Liver (tissue), 9 donors: ENCODE measurements around the gene MT1A. TPM values are rescaled to one million over a fixed set of nuclear protein-coding genes. Genes with fewer than 3 reads are reported as not detected.

Experiments used
- DNase-seq: peaks from one replicate; pipeline ENCODE4 v3.0.0-alpha.2; 2017; ENCODE audit warnings: low spot score
- H3K27ac ChIP-seq, 2 donors: one replicate each; pipeline ENCODE4 v1.7.0; 2013; ENCODE audit warnings: inconsistent platforms in 2 of 2, low read length in 2 of 2, control low read depth in 1 of 2, low read depth in 1 of 2, mild to moderate bottlenecking in 1 of 2
- H3K27me3 ChIP-seq, 4 donors: one replicate each; pipeline versions ENCODE4 v1.6.1 to v1.7.0; 2013; ENCODE audit warnings: low read length in 3 of 4, inconsistent platforms in 1 of 4, mild to moderate bottlenecking in 1 of 4, moderate library complexity in 1 of 4; ENCODE audit not compliant: control insufficient read depth in 4 of 4, insufficient read depth in 4 of 4
- H3K36me3 ChIP-seq, 4 donors: one replicate each; pipeline versions ENCODE4 v1.6.1 to v1.7.0; 2013; ENCODE audit warnings: low read length in 3 of 4, mild to moderate bottlenecking in 3 of 4, low read depth in 1 of 4, moderate library complexity in 1 of 4; ENCODE audit not compliant: control insufficient read depth in 4 of 4, insufficient read depth in 3 of 4
- H3K4me1 ChIP-seq, 4 donors: one replicate each; pipeline versions ENCODE4 v1.6.1 to v1.7.0; 2013; ENCODE audit warnings: low read length in 3 of 4, mild to moderate bottlenecking in 3 of 4, moderate library complexity in 1 of 4; ENCODE audit not compliant: control insufficient read depth in 4 of 4, insufficient read depth in 4 of 4
- H3K4me3 ChIP-seq, 3 donors: one replicate each; pipeline versions ENCODE4 v1.6.1 to v1.7.0; 2013; ENCODE audit warnings: low read length in 3 of 3, control low read depth in 1 of 3, low read depth in 1 of 3, mild to moderate bottlenecking in 1 of 3
- H3K9ac ChIP-seq, 2 donors: one replicate each; pipeline ENCODE4 v1.7.0; 2013; ENCODE audit warnings: low read length in 2 of 2, mild to moderate bottlenecking in 2 of 2, moderate library complexity in 2 of 2, control low read depth in 1 of 2, low read depth in 1 of 2
- H3K9me3 ChIP-seq, 4 donors: one replicate each; pipeline versions ENCODE4 v1.6.1 to v1.7.0; 2013; ENCODE audit warnings: low read length in 3 of 4; ENCODE audit not compliant: control insufficient read depth in 4 of 4
- ATF3 ChIP-seq: IDR thresholded peaks from 2 replicates; pipeline ENCODE4 v1.6.1; 2016; ENCODE audit warnings: antibody characterized with exemption
- CTCF ChIP-seq: fragments of 150-350 bp; IDR thresholded peaks from 2 replicates; pipeline ENCODE4 v1.5.1; 2017; ENCODE audit warnings: improper control_type of control experiment, low read depth, low read length; ENCODE audit not compliant: missing input control
- EGR1 ChIP-seq, 2 donors: IDR thresholded peaks; 2 replicates each; pipeline ENCODE4 v1.6.1; 2016 to 2018; ENCODE audit warnings: antibody characterized with exemption in 2 of 2, low read depth in 2 of 2
- FOXA1 ChIP-seq: IDR thresholded peaks from 2 replicates; pipeline ENCODE4 v1.6.1; 2016; ENCODE audit warnings: antibody characterized with exemption
- GABPA ChIP-seq, 2 donors: IDR thresholded peaks in 1 of 2; conservative IDR thresholded peaks in 1 of 2; 2 replicates each; pipeline ENCODE4 v1.6.1; 2016; ENCODE audit warnings: antibody characterized with exemption in 2 of 2, mild to moderate bottlenecking in 1 of 2, moderate library complexity in 1 of 2
- HNF4A ChIP-seq, 2 donors: conservative IDR thresholded peaks; 2 replicates each; pipeline ENCODE4 v1.6.1; 2016; ENCODE audit warnings: antibody characterized with exemption in 2 of 2, mild to moderate bottlenecking in 2 of 2
- JUND ChIP-seq, 2 donors: IDR thresholded peaks; 2 replicates each; pipeline ENCODE4 v1.6.1; 2016; ENCODE audit warnings: antibody characterized with exemption in 2 of 2
- MAX ChIP-seq: IDR thresholded peaks from 2 replicates; pipeline ENCODE4 v1.6.1; 2016; ENCODE audit warnings: antibody characterized with exemption
- NR2F2 ChIP-seq: IDR thresholded peaks from 2 replicates; pipeline ENCODE4 v1.6.1; 2016; ENCODE audit warnings: antibody characterized with exemption
- RAD21 ChIP-seq, 2 donors: IDR thresholded peaks; 2 replicates each; pipeline ENCODE4 v1.6.1; 2016; ENCODE audit warnings: antibody characterized with exemption in 2 of 2, mild to moderate bottlenecking in 2 of 2
- REST ChIP-seq: IDR thresholded peaks from 2 replicates; pipeline ENCODE4 v1.6.1; 2016; ENCODE audit warnings: antibody characterized with exemption, mild to moderate bottlenecking
- RXRA ChIP-seq, 2 donors: IDR thresholded peaks; 2 replicates each; pipeline ENCODE4 v1.6.1; 2017 to 2018; ENCODE audit warnings: antibody characterized with exemption in 2 of 2, mild to moderate bottlenecking in 1 of 2
- SP1 ChIP-seq: IDR thresholded peaks from 2 replicates; pipeline ENCODE4 v1.6.1; 2018; ENCODE audit warnings: antibody characterized with exemption, mild to moderate bottlenecking
- TAF1 ChIP-seq: conservative IDR thresholded peaks from 2 replicates; pipeline ENCODE4 v1.6.1; 2016; ENCODE audit warnings: antibody characterized with exemption, mild to moderate bottlenecking
- YY1 ChIP-seq: IDR thresholded peaks from 2 replicates; pipeline ENCODE4 v1.6.1; 2016; ENCODE audit warnings: antibody characterized with exemption, mild to moderate bottlenecking
- ZBTB33 ChIP-seq: IDR thresholded peaks from 2 replicates; pipeline ENCODE4 v1.6.1; 2016; ENCODE audit warnings: antibody characterized with exemption
- WGBS: extraction: QIAGEN DNeasy Blood & Tissue Kit; methylation state at CpG from one replicate; pipeline ENCODE4 v1.1.7; 2013; 5-methylcytosine and 5-hydroxymethylcytosine counted together
- polyA plus RNA-seq, 2 donors: library from polyadenylated mRNA; stranded (reverse) in 1 of 2; unstranded in 1 of 2; fragments of 200-250 nt in 1 of 2; fragments of >200 nt in 1 of 2; fragmentation: Nextera tagmentation in 1 of 2; extraction: Ambion mirVana in 1 of 2; gene quantifications; one replicate each; pipeline versions ENCODE4 v1.2.1 to v1.2.3, GENCODE V29; 2013 to 2015
- total RNA-seq, 2 donors: library from RNA; depleted of rRNA; stranded (reverse); fragments of >200 nt; gene quantifications; one replicate each; pipeline ENCODE4 v1.2.3, GENCODE V29; 2014
- donor health status: healthy.
- donor health status: healthy.
- donor health status: healthy.
- donor health status: healthy.
- donor health status: healthy.

MT1A gene
- total and polyA plus RNA-seq, 4 donors: 10.1 to 511 (median 74.6) TPM

- Histone ChIP-seq H3K36me3 (no peaks in the 10 kb centered on the region), H3K9ac (peak overlapping the region; percentile 79 to 98), H3K27me3 (no peaks in the 10 kb centered on the region), H3K4me3 (peak overlapping the region; percentile 68 to 90 (median 88)), H3K4me1 (peaks cover 6 to 37% (median 13%) of the 10 kb centered on the region in 4 donors), H3K27ac (peak overlapping the region; percentile 98 to 99), H3K9me3 (no peaks in the 10 kb centered on the region)
- under 1% methylated on average over 21 of the region's 21 CpGs for WGBS
- TF ChIP-seq TAF1: no peak
- TF ChIP-seq HNF4A (conservative IDR thresholded peaks at IDR 0.05): no peak
- no peak for TF ChIP-seq FOXA1
- no peak for TF ChIP-seq NR2F2
- TF ChIP-seq SP1: no peak
- TF ChIP-seq REST: no peak
- TF ChIP-seq RAD21 (IDR thresholded peaks at IDR 0.05): no peak
- no peak for TF ChIP-seq CTCF
- no peak for TF ChIP-seq JUND (IDR thresholded peaks at IDR 0.05)
- no peak for TF ChIP-seq RXRA (IDR thresholded peaks at IDR 0.05)
- TF ChIP-seq MAX: no peak
- DNase-seq: no peak
These were observed 29.5 kb upstream of the MT1A start for GRCh38 chr16:56608876-56609462.

GRCh38 chr16:56609463-56609921 is 29.0 kb upstream of the MT1A start:
- no peaks in the 10 kb centered on the region for H3K27me3 ChIP-seq
- DNase-seq: peak; percentile 68
- 0% methylated on average over 6 of the region's 6 CpGs for WGBS
- H3K27ac ChIP-seq: peak overlapping the region; percentile 98 to 99
- no peaks in the 10 kb centered on the region for H3K36me3 ChIP-seq
- peaks cover 6 to 37% (median 13%) of the 10 kb centered on the region in 4 donors for H3K4me1 ChIP-seq
- H3K9me3 ChIP-seq: no peaks in the 10 kb centered on the region
- H3K9ac ChIP-seq: peak overlapping the region; percentile 79 to 98
- H3K4me3 ChIP-seq: peak overlapping the region; percentile 68 to 90 (median 88)
- TF ChIP-seq MAX (no peak), REST (no peak), EGR1 (IDR thresholded peaks at IDR 0.05; ENCODE audit: low read depth in 2 of 2) (no peak), SP1 (no peak), GABPA (IDR thresholded peaks at IDR 0.05 in 1 of 2, conservative IDR thresholded peaks at IDR 0.05 in 1 of 2) (peak in 1 of 2 donors; percentile 33), YY1 (no peak), ATF3 (peak; percentile 40), RXRA (IDR thresholded peaks at IDR 0.05) (peak; percentile 2 to 42), RAD21 (IDR thresholded peaks at IDR 0.05) (peak; percentile 15 to 31), HNF4A (conservative IDR thresholded peaks at IDR 0.05) (peak; percentile 7 to 42), ZBTB33 (peak; percentile 30), CTCF (no peak), JUND (IDR thresholded peaks at IDR 0.05) (peak in 1 of 2 donors; percentile 85)
